ENCODE results near the gene GATAD2B.
A peak's percentile ranks its signal among the peaks of the same experiment; 100 is the strongest.
"Not testable (repeated sequence)": the region's sequence is repeated elsewhere in the genome, so short reads cannot be mapped to it uniquely, and the experiment has no call there.

GATAD2B gene

GRCh38 chr1:153929981-153930948, 7.5 kb upstream of the GATAD2B start:
- DNase-seq (ENCODE audit: low spot score): no peak

DNA sequence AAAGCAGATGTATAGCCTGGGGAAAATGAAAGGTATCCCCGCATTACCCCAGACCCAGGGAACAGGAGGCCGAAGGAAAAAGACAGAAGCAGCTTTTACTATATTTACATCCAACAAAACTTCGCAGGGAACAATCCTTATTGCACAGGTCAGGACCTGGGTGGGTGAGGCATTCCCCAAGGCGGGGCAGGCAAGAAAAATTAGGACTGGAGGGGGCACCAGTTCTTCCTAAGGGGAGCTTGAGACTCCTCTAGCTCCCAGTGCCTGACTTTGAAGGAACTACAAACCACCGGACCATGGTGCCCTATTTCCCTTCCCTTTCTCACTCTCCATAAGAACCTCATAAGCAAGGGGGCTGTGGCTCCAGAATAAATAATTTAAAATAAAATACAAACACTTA, 6.7 kb upstream of the GATAD2B start:
- no peak for DNase-seq (ENCODE audit: low spot score)

- no peak for DNase-seq (ENCODE audit: low spot score)
Observed at GRCh38 chr1:153928791-153929341, 6.1 kb upstream of the GATAD2B start.

DNA sequence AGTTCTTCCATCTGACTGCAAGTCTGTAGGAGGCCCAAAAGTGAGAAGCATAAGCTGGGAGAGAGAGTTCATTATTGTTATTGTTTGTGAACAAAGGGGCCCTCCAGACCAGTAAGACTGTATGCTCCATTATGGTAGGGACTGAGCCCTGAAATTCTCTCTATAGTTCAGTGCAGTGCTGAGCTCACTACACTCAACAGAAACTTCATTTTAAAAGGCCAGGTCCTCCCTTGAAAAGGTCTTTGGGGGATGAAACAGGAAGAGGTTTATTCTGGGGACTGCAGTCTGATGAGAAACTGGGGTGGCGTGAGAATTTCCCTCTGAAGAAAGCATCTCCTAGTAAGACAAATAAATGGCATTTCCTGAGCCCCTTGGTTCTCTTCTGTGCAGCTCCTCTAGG, 5.5 kb upstream of the GATAD2B start:
- DNase-seq (ENCODE audit: low spot score): no peak

- no peak for DNase-seq (ENCODE audit: low spot score)
Observed at GRCh38 chr1:153926405-153926804, 3.6 kb upstream of the GATAD2B start.

DNA sequence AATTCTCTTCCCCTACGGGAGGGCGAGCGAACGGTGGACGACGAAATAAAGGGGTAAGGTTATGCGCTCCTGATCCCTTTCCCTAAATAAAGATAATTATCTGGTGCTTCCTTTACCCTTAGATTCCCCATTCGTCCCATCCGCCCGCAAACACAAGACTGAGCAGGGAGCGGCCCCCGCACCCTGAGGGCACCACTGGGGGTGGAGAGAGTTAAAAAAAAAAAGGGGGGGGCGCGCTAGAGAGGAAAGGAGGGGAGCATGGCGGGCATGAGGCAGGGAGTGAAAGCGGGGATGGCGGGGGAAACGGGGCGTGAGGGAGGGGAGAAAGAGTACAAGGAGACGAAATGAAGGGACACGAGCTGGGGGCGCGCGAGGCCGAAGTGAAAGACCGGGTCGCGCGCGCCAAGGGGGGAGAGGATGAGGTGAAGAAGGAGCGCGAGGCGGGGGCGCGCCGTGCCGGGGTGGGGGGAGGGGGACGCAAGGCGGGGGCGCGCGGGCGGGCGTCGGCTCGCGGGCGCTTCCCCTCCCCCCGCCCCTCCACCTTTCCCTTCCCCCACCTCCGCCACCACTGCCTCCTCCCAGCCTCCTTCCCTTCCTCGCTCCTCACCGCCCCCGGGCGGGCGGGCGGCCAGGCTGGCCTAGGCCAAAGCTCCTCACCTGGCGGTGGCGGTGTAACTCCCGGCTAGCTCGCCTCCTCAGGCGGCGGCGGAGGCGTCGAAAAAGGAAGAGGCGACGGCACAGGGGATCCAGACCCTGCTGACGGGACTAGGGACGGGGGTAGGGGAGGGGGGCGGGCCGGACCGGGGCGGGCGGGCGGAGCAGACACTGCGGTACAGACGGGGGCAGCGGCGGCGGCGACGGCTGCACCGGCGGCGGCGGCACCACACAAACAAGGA, 448 bp downstream of the GATAD2B start:
- peak; percentile 43 for DNase-seq (ENCODE audit: low spot score)

DNA sequence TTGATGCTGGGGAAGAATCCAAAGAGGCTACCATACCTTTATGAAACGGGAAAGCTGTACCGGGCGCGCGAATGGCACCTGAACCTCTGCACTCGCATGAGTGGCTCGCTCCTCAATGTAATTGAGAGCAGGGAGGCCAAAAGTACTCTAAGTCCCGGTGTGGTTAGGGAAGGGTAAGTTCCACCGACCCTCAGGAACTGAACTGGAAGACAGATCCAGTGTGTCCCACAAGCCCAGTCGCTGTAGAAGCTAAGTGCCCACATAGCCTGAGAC, 1.0 kb downstream of the GATAD2B start:
- no peak for DNase-seq (ENCODE audit: low spot score)

- no peak for DNase-seq (ENCODE audit: low spot score)
Observed at GRCh38 chr1:153921080-153921802, 1.5 kb downstream of the GATAD2B start.

GRCh38 chr1:153919876-153920852, 2.6 kb downstream of the GATAD2B start:
- DNase-seq (ENCODE audit: low spot score): no peak

- DNase-seq (ENCODE audit: low spot score): no peak
Observed at GRCh38 chr1:153916297-153916696, 6.5 kb downstream of the GATAD2B start.

GRCh38 chr1:153912349-153912748, 10.4 kb downstream of the GATAD2B start:
- DNase-seq (ENCODE audit: low spot score): no peak

- DNase-seq (ENCODE audit: low spot score): not testable (repeated sequence)
Observed at GRCh38 chr1:153910560-153910959, 12.2 kb downstream of the GATAD2B start.

DNA sequence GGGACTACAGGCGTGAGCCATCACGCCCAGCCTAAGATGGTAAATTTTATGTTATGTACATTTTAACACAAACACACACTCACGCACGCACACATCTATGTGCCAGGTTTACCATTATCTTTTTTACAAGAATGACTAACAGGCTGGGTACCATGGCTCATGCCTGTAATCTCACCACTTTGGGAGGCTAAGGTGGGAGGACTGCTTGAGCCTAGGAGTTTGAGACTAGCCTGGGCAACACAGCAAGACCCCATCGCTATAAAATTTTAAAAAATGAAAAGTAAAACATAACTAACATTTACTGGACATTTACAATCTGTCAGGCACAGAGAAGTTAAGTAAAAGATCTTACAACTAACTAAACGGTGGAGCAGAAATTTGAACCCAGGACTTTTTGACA, 14.7 kb downstream of the GATAD2B start:
- no peak for DNase-seq (ENCODE audit: low spot score)

GRCh38 chr1:153907134-153907533, 15.6 kb downstream of the GATAD2B start:
- no peak for DNase-seq (ENCODE audit: low spot score)

DNA sequence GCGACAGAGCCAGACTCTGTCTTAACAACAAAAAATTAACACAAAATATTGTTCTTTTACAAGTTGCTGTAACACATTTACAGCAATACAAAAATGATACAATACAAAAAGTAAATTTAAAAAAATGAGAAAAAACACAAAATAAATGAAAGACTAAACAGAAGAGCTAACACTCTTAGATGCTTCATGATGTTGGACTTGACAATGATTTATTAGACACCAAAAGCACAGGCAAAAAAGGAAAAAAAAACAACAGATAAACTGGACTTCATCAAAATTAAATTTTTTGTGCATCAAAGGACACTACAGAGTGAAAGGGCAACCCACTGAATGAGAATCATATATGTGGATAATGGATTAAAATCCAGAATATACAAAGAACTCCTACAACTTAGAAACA, 16.4 kb downstream of the GATAD2B start:
- DNase-seq (ENCODE audit: low spot score): no peak

DNA sequence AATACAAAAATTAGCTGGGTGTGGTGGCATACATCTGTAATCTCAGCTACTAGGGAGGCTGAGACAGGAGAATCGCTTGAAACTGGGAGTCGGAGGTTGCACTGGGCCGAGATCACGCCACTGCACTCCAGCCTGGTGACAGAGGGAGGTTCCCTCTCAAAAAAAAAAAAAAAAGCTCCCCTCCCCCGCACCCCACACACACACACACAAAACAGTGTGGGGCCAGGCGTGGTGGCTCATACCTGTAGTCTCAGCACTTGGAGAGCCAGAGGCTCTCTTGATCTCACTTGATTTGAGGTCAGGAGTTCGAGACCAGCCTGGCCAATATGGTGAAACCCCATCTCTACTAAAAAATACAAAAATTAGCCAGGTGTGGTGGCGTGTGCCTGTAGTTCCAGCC, 16.9 kb downstream of the GATAD2B start:
- DNase-seq (ENCODE audit: low spot score): not testable (repeated sequence)

DNA sequence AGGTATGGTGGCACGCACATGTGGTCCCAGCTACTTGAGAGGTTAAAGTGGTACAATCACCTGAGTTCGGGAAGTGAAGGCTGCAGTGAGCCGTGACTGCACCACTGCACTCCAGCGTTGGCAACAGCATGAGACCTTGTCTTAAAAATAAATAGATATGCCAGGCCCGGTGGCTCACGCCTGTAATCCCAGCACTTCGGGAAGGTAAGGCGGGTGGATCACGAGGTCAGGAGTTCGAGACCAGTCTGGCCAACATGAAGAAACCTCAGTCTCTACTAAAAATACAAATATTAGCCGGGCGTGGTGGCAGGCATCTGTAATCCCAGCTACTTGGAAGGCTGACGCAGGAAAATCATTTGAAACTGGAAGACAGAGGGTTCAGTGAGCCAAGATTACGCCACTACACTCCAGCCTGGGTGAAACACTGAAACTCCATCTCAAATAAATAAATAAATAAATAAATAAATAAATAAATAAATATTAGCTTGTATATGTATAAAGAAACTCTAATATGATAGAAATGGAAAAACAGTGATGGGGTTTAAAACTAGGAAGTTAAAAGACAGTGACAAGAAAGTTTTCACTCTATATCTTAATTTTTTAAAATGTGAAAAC, 18.8 kb downstream of the GATAD2B start:
- DNase-seq (ENCODE audit: low spot score): no peak

DNA sequence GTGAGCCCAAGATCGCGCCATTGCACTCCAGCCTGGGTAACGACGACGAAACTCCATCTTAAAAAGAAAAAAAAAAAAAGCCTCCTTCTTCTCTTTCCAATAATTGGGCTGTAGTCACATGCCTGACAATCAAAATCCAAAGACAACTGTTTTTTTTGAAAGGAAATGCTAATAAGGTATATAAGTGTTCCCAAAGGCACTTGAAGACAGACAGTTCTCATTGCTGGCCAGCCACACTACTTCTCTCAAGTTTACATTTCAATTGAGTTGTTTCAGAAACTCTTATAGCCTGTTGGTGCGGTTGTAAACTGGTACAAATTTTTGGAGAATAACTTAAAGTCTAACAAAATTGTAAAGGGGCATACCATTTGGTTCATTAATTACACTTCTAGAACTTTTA, 23.3 kb downstream of the GATAD2B start:
- DNase-seq (ENCODE audit: low spot score): no peak

GRCh38 chr1:153895866-153896265, 26.9 kb downstream of the GATAD2B start:
- not testable (repeated sequence) for DNase-seq (ENCODE audit: low spot score)

DNA sequence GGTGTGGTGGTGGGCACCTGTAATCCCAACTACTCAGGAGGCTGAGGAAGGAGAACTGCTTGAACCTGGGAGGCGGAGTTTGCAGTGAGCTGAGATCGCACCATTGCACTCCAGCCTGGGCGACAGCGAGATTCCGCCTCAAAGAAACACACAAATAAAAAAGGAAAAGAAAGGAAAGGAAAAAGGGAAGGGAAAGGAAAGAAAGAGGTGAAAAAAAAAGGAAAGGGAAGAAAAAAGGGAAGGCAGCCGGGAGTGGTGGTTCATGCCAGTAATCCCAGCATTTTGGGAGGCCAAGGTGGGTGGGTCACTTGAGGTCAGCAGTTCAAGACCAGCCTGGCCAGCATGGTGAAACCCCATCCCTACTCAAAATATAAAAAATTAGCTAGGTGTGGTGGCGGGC, 31.7 kb downstream of the GATAD2B start:
- not testable (repeated sequence) for DNase-seq (ENCODE audit: low spot score)
